SKM-1 (cell line): ENCODE results near the gene PITPNC1.
"Not testable (repeated sequence)": the region's sequence is repeated elsewhere in the genome, so short reads cannot be mapped to it uniquely, and the experiment has no call there.

Experiments
- DNase-seq: peaks from one replicate; lab custom pipeline; 2025; ENCODE audit not compliant: unreplicated experiment; lab: John Stamatoyannopoulos, UW

PITPNC1 gene

DNA sequence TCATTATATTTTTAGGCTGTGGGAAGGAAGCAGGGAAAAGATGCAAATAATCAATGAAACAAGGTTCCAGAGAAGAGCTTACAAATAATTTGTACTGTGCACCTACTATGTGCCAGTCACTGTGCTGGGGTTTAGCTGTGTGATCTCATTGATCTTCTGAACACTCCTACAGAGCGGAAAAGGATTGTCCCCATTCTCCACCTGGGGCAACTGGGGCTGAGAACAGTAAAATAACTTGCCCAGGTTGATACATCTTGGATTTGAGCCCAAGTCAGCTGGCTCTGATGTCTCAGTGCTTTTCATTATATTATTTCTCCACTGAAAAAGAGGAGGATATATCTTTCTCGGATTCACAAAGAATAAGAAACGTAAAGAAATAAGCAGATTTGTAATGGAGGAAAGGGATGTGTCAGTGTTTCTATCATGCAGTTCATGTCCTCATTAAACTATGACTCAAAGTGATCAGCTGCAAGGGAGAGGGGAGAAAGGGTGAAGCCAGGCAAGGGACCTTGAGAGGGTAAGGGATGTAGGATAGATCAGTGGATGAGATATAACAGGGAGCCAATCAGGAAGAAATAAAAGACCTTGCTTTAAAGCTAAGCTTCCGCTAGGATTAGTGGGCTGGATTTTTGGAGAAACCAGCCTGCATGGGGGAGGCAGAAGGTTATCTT is 197.0 kb downstream of the PITPNC1 start:
- DNase-seq, result no peak

DNA sequence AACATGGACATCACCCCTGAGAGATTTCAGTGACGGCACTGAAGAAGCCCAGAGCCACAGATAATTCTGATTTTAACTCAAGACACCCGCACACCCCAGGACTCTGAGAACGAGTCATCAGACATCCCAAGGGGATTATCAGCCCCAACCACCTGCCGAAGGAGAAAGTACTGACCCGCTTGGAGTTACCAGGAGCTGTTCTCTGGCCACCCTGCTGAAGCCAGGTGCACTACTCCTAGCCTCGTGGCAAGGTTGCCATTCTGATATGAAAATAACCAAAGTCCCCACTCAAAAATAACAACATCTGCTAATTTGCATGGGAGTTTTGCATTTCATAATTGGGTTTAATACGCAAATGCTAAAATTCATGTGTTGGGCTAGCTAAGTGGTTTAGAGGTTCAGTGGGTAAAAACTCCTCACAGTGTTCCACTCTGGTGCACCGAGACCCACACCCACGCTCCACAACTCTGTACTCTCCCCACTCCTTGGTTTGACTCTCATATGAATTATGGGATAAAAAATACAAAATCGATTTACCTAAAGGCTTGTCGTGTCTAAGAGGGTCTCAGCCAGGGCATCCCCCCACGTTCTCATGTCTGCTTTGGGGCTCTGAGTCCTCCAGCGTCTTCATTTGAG is 197.7 kb downstream of the PITPNC1 start:
- DNase-seq, result no peak

DNA sequence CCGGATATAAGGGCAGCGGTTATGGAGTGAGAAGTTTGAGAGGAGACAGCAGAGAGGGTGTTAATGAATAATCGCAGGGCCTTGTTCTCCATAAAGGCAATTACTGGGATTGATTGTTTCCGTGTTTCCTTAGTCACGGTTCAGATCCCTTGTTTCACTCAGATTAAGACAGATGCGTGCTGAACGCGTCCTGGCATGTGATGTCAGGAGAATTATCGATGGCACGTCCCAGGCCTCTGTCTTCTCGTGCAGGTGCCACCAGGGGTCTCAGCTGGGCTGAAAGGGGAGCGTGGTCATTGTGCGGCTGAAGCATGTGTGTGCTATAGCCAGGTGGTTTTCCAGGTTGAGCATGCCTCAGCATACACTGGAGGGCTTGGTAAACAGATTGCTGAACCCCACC is 198.2 kb downstream of the PITPNC1 start:
- no peak for DNase-seq

DNA sequence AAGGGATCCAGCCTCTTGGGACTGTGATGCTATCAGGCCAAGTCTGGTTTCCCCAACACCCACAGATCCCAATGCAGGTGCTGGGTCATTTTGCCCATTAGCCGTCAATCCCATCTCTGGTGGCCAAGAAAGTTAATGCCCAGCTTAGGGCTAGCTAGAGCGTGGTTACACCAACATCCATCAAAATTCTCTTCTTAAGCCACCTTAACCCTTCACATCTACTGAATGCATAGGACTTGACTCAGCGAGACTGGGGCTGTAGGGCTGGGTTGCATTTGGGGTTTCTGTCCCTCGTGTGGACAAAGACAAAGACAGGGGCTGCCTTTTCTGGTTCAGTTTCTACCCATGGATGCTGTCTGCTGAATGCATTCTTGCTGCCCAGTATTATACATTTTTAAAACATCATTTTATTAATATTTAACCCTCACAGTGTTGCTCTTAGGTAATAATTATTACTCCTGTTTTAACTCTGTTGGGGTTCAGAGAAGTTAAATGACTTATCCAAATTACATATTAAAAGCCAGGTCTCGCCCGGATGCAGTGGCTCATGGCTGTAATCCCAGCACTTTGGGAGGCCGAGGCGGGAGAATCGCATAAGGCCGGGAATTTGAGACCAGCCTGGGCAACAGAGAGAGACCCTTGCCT is 199.5 kb downstream of the PITPNC1 start:
- no peak for DNase-seq

DNA sequence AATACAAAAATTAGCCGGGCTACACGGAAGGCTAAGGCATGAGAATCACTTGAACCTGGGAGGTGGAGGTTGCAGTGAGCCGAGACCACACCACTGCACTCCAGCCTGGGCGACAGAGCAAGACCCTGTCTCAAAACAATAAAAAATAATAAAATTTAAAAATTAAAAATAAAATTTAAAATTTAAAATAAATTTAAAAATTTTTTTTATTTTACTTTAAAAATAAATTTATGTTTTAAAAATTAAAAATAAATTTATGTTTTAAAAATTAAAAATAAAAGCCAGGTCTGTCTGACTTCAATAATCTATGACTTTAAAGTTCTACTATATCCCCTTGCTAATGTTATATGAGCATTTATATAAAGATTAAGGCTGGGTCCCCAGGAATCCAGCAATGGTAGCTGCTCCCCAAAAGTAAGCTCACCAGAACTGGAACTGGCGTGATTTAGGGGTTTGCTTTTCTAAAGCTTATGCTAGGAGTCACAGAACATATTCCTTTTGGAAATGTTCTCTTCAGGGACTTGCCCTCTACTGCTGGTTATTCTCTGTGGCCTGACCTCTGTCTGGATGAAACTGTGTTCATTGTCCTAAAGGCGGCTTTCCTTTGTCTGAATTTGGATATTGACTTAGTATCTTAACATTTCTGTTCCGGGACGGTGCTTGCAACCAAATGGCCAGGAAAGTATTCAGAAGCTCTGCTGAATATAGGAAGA is 200.5 kb downstream of the PITPNC1 start:
- no peak for DNase-seq

DNA sequence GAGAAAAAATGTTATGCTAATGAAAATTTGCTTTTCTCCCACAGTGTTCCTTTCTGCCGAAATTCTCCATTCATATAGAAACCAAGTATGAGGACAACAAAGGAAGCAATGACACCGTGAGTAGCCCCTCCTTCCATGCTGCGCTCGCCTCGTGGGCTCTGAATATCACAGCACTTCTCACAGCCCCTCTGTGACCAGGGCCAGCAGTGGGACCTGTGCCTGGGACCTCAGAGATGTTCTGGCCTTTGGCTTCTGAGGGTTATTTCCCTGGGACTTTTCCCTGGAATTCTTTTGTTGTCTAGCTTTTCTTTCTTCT is 201.0 kb downstream of the PITPNC1 start:
- no peak for DNase-seq

DNA sequence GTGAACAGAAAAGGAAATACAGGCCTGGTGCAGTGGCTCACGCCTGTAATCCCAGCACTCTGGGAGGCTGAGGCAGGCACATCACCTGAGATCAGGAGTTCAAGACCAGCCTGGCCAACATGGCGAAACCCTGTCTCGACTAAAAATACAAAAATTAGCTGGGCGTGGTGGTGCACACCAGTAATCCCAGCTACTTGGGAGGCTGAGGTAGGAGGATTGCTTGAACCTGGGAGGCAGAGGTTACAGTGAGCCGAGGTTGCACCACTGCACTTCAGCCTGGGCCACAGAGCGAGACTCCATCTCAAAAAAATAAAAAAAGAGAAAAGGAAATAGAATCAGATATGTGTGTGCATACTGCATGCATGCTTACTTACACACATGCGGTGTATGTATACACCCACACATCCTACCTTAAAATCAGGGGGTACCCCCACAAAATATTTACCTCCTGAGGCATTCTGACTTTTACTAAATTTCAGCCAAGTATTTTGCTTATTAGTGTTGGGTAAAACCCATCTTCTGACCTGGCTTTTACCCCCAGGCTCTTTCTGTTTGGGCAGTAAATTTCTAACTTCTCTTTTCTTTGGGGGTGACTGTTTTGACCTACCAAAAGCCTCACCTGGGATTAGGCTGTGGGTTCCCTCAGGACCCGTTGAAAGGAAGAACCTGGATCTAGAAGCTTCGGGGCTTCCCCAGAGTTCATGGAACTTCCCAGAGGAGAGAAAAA is 201.8 kb downstream of the PITPNC1 start:
- DNase-seq, result not testable (repeated sequence)

DNA sequence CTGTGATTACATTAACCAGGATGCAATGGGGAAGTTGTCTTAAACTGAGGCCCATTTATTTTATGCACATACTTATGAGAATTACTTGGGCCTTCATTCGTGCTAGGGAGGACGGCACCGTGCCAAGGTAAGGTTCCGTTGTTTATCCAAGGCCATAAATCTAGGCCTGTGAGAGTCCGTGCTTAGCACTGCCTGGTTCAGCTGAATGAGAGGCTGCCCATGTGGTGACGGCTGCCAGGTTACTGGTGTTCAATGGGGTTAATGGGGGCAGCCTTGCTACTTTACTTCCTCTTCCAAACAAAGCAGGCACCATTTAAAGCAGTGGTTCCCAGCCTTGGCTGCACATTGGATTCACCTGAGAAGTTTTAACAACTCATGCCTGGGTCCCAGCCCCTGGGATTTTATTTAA is 205.6 kb downstream of the PITPNC1 start:
- DNase-seq, result no peak

DNA sequence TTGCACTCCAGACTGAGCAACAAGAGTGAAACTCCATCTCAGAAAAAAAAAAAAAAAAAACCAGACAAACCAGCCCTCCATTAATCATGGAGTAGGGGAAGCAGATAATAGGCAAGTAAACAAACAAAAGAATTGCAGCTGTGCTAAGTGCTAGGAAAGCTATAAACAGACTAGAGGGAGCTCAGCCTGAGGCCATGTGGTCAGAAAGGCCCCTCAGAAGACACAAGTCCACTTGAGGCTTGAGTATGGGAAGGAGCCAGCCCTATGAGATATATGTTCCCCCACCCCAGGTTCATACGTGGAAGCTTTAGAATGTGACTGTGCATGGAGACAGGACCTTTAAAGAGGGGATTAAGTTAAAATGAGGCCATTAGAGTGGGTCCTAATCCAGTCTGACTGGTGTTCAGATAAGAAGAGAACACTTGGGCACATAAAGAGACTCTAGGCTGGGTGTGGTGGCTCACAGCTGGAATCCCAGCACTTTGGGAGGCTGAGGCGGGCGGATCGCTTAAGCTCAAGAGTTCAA is 208.1 kb downstream of the PITPNC1 start:
- no peak for DNase-seq

DNA sequence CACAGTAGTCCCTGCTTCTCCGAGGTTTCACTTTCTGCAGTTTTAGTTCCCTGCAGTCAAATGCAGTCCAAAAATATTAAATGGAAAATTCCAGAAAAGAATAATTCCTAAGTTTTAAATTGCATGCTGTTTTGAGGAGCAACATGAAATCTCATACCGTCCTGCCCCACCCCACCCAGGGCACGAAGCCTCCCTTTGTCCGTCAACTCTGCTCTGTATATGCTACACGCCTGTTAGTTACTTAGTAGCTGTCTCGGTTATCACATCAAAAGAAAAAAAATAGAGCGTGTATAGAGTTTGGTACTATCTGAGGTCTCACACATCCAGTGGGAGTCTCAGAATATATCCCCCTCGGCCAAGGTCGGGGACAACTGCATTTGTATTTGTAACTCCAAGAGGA is 211.2 kb downstream of the PITPNC1 start:
- DNase-seq, result no peak

DNA sequence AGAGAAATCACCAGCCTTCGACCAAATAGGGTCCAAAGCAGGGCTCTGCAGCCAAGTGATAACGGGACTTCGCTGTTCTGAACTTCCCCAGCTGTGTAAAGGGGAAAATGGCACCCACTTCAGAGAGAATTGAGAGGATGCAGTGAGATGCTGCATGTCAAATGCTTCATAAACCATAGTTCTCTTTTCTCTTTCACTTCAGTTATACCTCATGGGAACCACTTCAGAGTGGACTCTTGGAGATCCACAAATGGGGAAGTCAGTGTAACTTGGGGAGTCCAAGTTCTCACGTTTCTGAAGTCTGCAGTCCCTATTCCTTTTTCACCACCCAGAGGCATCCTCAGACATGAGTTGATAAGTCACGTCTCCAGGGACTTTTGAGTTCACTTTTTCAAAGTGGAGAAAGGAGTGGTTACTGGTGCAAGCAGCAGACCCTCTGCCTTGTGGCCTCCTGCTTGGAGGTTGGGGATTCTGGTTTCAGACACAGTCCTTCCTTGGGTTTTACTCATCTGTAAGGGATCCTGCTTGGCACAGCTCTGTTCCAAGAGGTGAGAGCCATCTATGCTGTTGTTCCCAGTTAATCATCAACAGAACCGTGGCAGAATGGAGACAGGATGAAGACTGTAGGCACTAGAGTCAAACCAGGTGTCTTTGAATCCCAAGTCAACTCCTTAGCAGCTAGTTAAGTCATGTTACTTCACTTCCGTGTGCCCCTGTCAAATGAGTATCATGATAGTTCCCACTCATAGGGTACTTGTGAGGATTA is 217.2 kb downstream of the PITPNC1 start:
- DNase-seq, result peak; percentile 25

DNA sequence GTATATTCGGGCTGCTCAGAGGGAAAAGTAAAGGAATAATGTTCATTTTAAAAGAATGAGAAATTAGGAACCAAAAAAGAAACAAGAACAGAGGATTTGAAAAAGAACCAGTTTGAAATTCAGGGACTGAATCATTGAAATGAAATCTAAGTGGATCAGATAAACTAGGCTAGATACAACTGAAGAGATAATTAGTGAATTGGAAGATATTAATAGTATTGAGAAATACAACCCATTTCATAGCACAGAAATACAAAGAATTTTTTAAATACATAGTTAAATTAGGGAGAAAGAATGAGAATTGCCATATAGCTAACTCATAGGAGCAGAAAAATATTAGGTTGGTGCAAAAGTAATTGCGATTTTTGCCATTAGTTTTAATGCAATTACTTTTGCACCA is 223.3 kb downstream of the PITPNC1 start:
- DNase-seq, result no peak

DNA sequence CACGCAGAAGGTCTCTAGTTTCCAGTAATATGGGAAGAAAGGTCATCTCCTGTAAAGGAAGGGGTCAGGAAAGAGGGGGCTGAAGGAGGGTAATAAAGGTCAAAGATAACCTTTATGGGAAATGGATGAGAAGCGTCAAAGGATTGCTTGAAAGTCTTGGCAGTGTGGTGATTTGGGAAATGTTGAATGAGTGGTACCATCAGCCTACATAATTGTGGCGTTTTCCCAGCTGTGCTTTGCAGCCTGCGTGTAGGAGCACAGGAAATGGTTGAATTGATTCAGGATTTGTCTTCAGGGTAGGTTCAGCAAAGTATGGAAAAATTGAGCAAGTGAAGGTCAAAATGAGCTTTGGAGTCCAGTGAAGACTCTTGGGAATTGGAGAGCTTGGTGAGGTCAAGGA is 224.8 kb downstream of the PITPNC1 start:
- DNase-seq, result no peak

DNA sequence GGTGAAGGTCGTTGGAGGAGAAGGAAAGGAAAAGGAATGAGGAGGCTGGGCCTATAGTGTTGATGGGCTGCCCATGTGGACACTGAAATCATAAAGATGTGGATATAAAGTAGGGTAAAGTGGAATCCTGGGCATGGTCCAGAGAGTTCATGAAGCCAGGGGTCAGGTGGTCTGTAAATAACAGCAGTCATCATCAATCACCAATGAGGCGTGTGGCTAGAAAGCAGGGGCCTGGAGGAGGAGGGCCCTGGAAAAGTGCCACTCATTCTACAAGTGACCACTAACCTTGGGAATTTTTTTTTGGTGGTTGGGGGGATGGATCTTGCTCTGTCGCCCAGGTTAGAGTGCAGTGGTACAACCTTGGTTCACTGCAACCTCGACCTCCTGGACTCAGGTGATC is 225.4 kb downstream of the PITPNC1 start:
- DNase-seq, result no peak

DNA sequence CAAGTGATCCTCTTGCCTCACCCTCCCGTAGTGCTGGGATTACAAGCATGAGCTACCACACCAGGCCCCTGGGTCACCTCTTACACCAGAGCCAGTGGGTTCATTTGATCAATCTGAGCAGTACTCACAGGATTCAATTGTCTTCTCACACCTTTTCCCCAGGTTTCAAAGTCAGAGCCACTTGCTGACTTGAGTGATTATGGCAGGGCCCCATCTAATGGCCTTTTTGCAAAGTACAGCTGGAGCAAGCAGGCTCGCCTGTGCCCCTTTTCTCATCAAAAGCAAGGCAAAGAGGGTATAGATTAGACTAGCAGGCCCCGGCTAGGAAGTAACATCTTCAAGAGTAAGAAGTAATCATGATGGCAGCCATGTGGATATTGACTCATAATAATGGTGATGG is 225.9 kb downstream of the PITPNC1 start:
- no peak for DNase-seq

DNA sequence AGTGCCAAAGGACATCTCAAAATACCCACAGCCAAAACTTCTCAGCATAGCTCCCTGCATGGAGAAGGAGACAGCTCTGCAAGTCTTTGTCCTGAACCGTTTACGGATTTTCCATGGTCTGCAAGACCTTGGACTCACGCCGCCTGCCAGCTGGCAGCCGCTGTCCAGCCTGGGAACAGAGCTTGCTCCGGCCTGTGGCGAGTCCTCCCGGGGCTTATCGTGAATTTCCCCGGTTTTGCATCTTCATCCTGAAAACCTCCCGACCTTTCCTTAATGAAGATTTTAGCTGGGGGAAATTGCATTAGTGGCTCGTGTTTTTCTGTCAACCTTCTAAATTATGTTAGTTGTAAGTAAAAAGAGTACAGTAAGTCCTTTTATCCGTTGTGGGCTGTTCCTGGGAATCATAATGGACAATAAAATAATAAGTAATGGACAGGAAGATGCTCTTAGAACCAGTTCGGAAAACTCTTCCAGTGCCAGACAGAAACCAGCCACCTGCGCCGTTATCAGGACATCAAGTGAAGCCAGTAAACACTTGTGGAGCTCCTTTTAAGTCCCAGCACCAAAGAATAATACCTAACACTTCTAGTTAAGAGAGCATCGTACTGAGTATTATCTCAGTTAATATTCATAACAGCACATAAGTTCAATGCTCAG is 228.3 kb downstream of the PITPNC1 start:
- DNase-seq, result no peak

DNA sequence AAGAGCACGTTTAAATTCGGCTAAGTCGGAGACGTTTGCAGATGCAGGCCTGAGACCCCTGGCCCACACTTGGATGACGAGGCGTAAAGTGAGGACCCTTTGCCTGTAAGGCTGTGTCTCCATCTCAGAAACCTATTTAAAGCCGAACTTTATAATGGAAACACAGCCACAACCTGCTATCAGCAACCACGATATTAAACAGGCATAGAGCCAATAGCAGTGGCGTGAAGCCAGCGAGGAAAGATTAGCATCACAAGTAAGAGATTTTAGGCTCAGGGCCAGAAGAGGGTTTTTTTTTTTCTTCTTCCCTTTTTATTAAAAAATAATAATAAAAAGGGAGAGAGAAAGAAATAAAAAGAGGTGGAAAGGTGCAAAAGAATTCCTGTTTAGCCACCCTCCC is 229.4 kb downstream of the PITPNC1 start:
- DNase-seq, result no peak

DNA sequence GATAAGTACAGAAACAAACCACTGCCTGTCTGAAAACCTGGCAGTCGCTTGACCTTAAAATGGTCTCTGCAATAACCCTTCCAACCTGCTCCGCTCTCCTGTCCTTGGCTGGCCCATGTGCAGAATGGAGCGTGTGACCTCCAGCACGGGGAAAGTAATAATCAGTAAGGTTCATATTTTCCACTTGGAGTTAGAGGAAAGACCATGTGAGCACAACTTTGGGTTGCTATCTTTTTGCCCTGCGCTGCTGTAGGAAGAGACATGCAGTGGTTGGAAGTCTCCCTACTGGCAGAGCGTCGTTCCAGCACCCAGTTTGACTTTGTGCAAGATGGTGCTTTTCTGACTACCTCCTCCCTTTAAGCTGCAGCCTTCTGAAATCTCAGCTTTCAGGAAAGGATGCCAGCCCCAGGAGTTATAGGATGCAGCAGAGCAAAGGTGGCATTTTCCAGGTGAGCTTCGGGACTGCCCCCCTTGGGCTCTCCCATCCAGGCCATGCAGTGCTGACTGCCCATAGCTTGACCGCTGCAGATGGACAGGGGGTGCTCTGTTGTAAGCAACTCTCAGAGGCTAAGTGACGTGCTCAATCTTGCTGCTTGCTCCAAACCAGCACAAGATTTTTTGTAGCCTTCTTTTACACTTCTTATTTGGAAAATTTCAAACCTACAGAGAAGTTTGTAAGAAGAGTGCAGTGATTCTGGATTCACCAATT is 230.0 kb downstream of the PITPNC1 start:
- no peak for DNase-seq

DNA sequence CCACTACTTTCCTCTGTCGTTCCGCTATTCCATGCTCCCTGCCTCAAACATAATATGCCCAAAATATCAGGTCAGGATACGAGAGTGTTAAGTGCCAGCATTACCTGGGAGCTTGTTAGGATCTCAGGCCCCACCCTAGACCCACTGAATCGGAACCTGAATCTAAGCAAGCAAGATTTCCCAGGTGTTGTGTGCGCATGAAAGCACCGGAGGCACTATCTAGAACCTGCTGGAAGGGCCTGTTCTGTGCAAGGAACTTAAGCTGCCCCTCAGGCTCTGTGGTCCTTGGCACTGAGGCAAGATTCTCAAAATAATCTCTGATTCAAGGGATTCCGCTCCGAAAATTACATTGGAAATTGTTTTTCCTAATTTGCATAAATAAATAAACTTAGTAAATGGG is 233.0 kb downstream of the PITPNC1 start:
- DNase-seq, result no peak
